HUDEP-2 (cell line): Measurements from ENCODE around the gene HDLBP.
"Not testable (repeated sequence)": the region's sequence is repeated elsewhere in the genome, so short reads cannot be mapped to it uniquely, and the experiment has no call there.

Experiments
- DNase-seq, 76 experiments: peaks; one replicate each; lab custom pipeline; 2025; ENCODE audit not compliant: unreplicated experiment in 76 of 76; lab: John Stamatoyannopoulos, UW

Gene HDLBP

DNA sequence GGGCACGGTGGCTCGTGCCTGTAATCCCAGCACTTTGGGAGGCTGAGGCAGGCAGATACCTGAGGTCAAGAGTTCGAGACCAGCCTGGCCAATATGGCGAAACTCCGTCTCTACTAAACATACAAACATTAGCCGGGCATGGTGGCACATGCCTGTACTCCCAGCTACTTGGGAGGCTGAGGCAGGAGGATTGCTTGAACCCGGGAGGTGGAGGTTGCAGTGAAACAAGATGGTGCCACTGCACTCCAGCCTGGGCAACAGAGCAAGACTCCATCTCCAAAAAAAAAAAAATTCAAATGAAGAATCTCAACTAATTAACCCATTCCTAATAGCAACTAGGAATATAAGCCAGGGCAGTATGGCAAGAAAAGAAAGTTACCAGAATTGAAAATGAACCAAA, 37.2 kb downstream of the HDLBP start:
- DNase-seq = not testable (repeated sequence)

DNA sequence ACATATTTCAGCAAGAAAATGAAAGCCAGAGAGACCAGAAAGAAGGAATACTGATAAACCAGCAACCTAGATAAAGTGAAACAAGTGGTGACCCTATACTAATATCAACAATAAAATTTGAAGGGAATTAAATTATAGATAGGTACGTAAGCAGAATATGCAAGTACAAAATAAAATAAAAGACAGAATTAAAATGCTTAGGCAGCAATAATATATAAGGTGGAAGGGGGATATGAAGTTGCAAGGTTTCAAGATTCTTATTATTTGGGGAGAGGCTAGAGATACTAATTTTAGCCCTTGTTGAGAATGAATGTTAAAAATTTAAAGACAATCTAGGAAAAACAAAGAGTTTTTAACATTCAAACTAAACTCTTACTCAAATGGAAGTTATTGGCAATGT, 39.6 kb downstream of the HDLBP start:
- no peak for DNase-seq

DNA sequence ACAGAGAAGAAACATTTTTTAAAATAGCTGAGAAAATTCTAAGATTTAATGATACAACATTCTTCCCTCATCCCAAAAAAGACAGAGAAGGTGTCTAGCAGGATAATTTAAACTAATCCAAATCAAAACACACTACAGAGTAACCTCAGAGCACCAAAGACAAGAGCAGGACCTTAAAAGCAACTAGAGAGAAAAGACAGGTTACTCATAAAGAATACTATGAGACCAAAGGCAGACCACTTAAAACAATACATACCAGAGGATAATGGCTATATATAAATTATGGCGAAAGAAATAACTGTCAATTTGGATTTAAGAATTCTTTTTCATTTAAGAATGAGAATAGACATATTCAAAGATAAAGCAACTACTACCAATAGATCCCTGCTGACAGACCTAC, 40.0 kb downstream of the HDLBP start:
- no peak for DNase-seq

DNA sequence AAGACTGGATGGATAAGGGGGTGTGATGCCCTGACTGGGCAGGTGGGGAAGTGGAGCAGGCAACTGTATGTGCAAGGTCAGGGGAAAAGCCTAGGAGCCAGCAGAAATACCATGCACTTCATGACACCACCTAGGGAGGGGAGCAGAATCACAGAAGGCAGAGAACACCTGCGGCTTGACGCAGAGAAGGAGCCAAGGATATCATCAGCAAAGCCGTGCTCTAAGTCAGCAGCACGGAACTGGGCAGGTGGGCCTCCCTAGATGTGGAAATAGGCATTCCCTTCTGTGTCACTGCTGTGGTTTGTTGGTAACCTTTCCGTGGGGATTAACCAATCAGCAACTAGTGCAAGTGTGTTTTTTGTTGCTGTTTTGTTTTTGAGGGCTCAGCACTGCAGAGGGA, 41.3 kb downstream of the HDLBP start:
- no peak for DNase-seq

DNA sequence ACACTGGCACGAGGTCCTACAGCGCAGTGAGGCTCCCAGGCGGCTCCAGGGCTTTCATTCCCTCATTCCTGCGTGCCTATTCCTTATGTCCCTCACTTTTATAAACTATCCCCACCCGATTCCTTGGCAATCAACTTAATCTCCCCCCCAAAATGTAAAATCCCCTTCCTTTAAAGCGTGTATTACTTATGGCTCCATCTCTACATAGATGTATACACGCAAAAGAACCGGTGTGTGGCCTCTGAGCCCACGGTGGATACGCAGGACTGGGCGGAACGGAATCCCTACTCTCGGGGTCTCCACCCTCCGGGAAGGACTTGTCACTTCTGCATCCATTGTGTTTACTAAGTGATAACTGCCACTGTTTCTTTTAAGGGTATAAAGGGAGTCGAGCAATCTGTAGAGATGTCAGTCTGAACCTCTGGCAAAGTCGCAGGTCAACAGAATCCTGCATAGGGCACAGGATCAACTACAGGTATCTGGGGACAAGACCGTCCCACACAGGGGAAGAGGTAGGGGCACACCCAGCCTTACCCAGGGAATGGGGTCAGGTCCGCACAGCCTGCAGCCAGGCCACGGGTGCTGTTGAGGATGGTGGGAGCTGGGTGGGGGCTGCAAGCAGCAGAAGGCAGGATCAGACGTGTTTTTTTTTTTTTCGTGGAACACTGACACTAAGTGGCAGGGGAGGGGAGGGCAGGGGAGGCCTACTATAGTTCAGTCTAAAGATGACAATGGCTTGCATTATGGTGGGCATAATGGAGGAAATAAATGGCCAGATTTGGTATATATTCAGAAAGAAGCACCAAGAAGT, 42.1 kb downstream of the HDLBP start:
- no peak for DNase-seq

DNA sequence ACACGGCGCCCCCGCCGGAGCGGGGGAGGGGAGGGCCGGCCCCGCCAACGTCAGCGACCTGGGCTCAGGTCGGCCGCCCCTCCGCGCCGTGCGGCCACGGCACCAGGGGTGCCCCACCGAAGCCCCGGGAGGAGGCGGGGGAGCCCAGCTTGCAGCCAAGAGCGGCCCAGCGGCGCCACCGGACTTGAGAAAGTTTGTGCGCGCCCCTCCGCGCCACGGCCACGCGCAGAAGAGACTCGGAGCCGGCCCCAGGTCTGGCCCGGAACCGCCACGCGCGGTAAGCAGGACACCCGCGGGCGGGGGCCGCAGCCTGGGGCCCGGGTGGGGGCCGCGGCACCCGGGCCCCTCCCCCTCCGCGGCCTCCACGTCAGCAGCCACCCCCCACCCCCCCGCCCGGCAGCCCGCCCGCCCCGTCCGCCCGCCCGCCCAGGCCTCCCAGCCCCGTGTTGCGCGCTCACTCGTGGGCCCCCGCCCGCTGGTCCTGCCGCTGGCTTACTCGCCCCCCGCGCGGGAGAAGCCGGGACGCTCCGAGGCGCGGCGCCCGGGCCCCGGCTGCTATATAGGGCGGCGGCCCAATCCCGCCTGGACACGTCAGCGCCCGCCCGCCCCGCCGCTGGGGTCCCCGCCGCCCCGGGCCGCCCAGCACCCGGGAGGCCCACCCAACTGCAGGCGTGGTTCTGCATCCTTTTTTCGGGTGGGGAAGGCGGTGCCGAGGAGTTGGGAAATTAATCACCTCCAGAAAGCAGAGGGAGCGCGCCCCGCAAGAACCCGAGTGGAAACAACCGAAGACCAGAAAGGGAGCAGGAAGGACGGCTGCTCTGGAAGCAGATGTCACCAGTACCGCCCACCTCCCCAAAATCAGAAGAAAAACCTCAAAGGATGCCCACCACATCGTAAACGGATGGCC, 42.9 kb downstream of the HDLBP start:
- peak in 41 of 76 experiments; percentile 3 to 50 (median 23) for DNase-seq

DNA sequence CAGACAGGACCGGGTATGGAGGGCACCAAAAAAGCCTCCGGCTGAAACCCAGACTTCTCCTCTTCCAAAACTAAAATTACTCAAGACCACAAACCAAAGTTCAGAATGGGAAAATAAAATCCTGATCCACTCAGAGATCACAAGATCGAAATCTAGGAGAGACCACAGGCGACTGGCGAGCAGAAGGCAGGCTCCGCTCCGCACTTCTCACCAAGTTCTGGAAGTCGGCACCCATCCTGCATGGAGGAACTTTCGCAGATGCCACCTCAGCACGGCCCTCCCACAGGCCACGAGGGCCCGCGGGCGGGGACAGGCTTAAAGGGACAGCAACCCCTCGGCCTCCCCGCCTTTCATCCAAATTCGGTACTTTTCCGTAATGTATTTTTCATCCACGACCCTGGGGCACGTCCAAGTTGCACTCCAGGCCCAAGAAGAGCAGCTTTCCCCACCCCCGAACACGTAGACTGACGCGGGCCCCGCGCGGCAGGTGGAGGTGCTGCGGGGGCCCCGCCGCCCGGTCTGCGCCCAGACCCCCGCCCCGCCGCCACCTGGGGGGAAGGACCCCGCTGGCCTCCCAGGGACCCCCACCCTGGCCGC, 43.7 kb downstream of the HDLBP start:
- DNase-seq = peak in 65 of 76 experiments; percentile 3 to 69 (median 39)

DNA sequence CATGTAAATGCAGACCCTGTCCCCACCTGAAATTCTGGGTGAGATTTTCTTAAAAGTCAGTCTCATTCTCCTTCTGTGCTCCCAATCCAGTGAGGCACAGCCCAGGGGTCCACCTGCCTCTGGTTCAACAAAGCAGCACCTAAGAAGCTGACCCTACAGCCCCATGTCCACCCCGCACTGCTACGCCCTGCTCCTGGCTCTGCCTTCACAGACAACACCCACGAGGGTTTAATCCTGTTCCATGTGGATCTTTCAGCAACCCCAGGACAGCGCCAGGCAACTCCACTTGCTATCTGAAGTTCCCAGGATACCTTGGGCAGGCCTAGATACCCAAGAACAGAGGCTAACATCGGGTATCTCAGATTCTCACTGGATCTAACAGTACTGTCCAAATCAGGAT, 44.9 kb downstream of the HDLBP start:
- DNase-seq = no peak

DNA sequence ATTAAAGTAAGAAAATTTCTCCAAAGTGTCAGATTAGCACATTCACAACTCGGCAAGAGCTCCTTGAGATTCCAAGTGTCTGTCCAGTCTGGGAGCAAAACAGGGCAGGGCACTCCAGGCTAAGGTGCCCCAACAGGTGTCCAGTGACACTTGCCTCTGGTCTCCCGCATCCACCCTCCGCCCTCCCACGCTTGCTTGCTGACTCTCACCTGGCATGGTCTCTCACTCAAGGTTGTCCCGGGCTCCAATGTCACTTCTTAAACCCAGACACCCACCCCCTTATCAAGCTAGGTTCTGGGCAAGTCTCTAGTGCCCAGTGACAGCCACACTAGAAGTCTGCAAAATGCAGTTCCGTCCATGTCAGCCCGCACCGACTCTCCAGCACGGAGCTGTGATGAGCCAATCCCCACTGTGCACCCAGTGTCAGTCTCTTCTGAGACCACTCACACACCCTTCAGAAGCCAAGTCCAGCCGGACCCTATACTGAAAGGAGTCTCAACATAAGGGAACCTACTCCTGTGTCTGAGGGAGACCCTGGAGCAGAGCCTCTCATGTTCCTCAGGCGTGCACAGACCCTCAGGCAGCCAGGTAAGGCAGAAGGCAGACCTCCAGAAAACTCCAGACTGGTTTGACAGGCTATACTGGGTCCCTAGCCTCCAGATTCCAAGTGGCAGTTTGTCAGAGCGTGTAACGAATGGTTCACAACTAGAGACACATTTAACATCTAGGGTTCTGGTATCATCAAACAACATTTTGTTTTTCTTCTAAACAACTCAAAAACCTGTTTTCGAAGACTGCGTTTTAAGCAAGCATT, 45.6 kb downstream of the HDLBP start:
- DNase-seq = no peak

DNA sequence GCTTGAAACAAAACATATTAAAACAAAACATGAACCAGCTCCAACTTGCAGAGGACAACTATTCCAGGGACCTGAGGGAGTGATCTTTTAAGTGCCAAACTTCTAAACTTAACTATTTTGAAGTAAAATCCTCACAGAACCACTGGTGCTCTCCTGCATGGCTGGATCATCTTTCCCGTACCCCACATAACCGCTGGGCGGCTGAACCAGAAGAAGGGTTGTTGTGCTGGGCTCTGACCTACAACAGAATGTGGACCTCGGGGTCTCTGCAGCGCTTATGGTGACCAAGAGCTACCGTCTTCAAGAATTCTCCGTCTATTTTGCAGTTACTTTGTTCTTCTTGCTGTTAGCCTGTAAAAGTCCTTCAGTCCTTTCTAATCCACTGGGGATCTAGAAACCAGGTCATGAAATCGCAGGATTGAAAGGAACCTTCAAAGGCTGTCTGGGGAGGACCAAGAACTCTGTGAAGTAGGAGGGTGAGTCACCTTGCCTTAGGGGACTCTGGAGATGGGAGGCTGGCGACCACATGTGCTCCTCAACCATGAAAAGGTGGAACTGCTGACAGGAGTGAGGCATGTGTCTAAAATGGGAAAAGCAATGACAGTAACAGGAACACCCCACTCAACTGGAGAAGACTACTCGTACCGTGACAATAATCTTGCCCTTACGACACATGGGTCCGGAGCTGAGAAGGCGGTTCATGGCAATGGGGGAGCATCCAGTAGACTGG, 46.6 kb downstream of the HDLBP start:
- no peak for DNase-seq

DNA sequence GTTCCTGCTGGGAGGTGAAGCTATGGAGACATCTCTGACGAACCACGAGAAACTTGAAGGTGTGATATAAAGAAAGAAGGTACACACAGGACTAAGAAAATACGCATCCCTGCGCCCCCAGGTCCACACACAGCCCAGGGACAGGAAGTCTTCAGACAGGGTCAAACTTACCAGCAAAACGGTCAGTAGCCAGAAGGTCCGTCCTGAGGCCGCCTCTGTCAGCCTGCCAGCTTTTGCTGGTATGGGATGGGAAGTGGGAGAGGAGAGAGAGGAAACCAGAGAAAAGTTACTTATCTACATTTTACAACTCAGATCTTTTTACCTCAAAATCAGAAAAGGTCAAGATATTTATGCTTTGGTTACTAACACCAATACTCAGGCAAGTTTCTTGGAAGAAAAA, 47.2 kb downstream of the HDLBP start:
- no peak for DNase-seq

DNA sequence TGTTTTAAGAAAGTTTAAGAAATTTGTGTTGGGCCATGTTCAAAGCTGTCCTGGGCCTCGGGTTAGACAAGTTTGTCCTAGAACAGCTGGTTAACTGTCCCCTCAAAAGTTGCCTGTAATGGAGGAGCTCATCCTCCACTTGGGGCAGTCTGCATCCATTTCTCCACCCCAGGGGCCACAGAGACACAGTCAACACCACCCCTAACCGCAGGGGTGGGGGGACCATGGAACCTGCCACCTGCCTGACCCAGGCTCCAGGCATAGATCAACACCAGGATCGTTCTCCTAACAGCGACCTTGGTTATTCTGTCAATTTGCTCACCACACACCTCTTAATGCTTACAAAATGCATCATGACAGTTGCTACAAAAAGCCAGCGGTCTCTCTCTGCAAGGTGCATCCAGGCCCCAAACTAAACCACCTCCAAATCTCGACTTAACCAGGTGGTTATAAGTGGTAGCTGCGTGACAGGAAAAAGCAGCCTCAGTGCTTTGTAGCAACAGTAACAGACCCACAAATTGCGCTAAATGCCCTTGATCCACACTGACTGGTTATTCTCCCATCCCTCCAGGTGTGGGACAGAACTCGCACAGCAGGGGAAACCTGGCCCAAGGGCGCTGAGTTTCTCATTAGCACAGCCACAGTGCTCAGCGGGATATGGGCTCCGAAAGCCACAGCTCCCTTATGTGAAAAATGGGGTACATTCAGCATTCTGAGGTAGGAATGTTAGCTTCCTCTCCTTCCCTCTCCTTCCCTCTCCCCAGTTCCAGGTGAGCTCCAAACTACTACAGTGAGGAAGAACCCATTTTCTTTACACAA, 48.0 kb downstream of the HDLBP start:
- DNase-seq = no peak

DNA sequence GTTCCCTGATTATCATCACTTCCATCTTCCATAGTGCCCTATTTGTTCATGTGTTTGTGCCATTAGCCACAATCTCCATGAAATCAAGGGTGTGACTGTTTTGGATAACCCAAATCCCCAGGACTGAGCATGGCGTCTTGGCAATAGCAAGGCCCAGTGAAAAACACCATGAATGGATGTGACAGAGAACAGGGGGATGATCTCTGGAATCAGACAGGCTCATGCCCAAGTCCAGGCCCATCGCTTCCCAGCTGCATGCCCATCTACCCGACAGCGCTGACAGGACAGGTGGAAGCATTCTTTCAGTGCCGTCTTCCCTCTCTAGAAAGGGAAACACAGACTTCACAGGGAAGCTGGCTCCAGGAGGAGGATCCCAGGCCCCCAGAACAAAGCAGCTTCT, 50.0 kb downstream of the HDLBP start:
- DNase-seq = no peak

DNA sequence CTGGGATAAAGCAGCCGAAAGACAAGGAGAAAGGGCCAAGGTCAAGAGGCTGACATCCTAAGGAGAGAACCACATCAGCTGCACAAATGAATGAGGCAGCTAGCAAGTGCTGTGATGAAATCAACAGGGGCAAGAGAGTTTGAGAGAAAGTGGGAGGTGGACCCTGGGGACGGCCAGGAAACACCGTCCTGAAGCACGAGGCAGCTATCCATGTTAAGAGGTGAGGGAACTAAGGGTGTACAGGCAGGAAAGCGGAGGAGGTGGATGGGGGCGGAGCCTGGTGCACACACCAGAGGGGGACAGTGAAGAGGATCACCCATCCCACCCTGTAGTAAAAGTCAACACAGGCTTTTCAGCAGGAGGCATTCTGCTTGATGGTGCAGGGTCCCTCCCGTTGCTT, 52.4 kb downstream of the HDLBP start:
- DNase-seq = no peak

DNA sequence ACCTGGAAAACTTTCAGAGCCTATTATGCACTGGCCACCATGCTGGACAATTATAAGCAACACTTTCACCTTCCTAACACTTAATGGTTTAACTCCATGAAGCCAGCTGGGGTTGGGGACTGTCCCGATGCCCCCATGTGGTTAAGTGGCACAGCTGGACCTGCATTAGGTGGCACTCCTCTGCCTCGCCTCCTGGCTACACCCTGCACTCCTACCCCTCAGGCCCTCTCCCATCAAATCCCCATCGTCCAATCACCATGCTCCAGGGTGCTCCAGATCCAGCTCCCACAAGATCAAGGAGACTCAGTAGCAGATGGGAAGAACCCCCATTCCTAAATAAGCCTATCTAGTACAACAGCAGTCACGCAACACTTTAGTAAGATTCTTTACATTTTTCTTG, 53.8 kb downstream of the HDLBP start:
- DNase-seq = no peak

DNA sequence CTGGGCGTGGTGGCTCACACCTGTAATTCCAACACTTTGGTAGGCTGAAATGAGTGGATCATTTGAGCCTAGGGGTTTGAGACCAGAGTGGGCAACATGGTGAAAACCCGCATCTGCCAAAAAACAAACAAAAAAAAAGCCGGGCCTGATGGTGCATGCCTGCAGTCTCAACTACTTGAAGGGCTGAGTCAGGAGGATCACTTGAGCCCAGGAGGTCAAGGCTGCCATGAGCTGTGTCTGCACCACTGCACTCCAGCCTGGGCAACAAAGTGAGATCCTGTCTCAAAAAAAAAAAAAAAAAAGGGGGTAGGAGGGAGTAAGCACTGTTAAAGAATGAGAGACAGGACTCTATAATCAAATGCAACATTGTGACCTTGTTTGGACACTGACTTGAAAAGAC, 54.6 kb downstream of the HDLBP start:
- no peak for DNase-seq

DNA sequence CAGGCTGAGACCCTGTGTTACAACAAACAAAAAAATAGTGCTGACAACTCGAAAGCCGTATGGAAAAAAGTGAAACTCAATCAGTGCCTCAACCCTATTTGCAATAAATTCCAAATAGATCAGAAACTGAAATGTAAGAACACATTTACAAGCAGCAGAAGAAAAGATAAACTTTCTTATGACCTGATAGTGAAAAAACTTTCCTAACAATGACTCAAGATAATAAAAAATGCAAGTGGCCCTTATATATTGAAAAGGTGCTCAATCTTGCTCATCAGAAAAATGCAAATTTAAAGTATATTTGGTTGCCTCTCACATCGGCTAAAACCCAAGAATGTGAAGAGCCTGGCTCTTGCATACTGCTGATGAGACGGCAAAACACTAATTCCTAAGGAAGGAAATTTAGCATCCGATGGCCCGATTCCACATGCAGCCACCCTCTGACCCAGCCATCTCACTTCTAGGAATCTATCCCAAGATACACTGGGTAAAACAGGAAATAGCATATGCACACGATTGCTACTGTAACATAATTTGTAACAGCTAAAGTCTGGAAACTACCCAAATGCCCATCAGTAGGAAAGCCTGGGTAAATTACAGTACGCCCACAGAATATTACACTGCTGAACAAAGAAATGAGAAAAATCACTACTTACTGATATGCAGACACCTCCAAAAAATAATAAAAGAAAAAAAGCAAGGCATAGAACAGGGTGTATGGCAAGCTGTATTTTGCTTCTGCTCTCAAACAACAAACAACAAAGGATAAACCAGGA, 56.8 kb downstream of the HDLBP start:
- no peak for DNase-seq

DNA sequence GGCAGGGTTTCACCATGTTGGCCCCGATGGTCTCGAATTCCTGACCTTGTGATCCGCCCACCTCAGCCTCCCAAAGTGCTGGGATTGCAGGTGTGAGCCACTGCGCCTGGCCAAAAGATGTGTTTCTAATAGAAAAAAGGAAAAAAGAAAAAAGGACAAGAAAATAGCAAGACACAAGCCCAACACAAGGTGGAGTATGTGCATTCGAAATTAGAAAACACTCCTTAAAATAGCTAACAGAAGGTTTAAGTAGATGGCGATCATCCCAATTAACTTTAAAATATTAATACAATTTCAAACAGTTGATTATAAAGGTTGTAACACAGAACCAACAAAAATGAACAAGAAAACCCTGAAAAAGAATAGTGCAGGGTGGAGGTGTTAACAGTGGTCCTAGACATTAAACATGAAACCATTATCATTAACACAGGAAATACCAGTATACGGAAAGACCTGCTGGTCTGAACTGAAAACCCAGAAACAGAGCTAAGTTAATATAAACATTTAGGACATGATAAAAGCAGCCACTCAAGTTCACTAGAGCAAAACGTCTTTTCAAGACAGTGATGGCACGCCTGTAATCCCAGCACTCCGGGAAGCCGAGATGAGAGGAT, 57.9 kb downstream of the HDLBP start:
- no peak for DNase-seq
